Measurements from ENCODE around the gene IQCH.
"Not testable (repeated sequence)": the region's sequence is repeated elsewhere in the genome, so short reads cannot be mapped to it uniquely, and the experiment has no call there.

The IQCH gene

DNA sequence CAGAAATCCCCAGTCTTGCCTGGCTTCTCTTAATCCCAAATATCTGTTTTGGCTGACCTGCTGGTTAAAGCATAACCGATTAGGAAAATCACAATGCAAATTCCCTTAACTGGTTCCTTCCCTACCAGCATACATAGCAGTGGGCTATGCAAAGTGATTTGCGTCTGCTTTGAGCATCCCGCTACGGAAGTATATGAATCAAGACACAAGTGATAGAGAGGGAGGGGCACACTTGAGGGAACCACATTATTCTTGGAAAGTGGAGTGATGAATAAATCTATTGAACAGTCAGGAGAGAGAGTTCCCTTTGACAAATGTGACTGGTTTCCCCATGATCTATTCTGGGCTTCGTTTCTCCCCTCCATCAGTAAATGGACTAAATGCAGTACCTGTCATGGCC, 146.8 kb downstream of the IQCH start:
- FAIRE-seq: no peak

DNA sequence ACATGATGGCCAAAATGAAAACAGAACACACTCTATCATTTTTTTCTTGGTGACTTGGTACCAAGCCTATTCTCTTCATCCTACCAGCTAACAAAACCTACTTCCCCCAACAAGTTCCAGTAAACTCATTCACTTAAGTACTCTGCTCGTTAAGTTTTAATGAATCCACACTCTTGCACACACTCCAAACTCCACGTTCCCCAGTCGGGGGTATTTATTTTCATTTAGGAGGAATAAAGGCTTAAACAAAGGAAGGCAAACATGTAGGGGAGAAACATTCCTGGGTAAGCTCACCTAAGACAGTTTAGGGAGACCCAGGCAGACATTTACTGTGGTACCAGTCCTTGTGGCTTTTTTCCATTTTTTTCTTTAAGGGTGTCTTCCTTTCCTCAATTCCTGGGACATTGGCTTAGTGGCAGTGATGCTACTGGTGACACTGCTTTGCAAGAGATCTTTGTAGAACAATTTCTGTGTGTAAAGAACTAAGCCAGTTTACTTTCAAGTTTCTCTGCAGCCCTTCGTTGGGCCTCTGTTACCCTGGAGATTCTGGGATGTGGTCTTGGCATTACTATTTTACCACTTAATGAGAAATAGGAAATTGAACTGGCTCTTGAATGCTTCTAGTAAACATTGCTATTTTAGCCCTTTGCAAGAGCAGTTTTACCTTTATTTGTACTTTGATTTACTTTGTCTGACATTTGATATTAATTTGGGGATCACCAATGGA, 149.0 kb downstream of the IQCH start:
- FAIRE-seq: no peak

DNA sequence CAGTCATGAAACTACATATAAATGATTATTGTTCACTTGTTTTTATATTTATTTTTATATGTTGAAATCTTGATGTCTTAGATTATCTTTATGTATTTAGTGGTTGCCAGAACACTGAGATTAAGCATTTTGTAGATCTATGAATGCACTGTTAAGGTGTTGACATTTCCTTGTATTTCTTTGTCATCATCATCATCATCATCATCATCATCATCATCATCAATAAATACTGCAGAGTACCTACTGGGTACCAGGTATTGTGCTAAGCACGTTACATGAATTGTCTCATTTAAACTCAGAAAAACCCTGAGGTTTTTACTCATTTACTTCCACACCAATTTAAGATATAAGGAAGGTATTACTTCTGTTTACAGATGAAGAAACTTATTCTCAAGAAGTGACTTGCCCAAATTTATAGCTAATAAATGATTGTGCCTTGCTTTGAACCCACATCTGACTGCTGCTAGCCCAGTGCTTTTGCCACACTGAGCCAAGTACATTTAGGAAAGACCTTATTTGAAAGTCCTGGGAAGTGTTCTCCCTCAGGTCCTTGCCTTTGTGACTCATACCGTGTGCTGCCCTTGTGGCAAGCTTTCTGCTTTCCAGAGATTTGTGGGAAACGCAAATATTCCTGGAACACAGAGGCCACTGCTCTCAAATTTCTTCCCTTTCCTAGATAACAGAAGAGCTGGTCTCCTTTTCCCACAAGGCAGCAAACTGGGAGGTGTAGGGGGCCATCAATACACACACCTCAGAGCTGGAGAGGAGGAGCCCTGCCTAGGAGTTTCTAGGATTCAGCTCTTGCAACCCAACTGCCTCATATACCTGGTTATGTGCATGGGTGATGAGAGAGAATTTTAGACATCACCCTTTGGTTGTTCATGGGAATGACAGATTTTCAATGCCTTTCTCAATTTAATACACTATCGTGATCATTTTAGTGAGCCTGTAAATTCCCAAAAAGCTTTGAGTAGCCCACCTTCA, 150.9 kb downstream of the IQCH start:
- no peak for FAIRE-seq

DNA sequence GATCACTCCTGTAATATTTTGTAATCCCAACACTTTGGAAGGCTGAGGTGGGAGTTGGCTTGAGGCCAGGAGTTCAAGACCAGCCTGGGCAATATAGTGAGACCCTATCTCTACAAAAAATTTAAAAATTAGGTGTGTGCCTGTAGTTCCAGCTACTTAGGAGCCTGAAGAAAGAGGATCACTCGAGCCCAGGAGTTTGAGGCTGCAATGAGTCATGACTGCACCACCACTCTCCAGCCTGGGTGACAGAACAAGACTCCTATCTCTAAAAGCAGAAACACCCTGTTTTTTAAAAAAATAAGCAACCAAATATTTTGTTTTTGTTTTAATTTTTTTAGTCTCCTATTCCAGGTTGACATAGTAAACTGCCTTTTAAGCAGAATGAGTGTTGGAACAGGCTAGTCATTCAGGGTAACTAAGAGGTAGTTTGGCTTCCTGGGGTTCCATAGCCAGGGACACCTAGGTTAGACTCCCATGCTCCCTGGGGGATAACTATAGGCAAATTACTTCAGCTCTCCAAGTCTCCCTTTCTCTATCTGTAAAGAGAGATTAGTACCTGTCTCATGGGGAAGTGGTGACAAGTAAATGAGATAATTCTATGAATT, 151.8 kb downstream of the IQCH start:
- FAIRE-seq: no peak

- FAIRE-seq: no peak
These were observed 153.2 kb downstream of the IQCH start for GRCh38 chr15:67407786-67408185.

DNA sequence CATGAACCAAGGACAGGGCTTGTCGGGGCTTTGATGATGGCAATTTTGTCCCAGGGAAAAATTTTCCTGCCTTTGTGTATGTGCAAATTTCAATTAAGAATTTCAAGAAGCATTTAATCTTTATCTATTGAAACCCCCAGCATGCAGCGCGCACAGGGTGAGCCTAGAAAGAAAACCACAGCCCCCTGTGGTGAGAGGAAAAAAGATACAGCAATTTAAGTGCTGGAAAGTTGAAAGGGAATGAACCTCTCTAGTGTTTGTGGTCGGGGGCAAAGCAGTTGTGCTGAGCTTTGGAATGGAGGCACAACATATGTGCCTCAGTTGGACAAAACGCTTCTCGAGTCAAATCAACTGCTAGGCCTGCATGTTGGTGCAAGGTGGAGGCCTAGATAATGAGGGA, 154.6 kb downstream of the IQCH start:
- no peak for FAIRE-seq

DNA sequence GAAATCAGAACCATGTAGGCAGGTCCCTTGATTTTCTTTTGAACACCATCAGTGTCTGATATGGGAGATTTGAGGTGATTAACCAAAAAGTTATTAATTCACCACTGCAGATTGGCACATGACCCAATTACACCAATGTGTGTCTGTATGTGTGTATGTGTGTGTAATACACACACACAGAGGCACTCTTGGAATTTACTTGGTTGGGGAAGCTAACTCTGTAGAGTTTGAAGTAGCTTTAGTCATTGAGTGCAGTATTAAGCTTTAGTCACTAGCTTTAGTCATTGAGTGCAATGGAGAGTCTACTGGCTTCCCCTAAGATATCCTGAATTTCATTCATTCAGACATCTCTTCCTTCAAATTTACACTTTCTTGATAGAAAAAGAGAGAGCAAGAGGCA, 156.9 kb downstream of the IQCH start:
- FAIRE-seq: no peak

DNA sequence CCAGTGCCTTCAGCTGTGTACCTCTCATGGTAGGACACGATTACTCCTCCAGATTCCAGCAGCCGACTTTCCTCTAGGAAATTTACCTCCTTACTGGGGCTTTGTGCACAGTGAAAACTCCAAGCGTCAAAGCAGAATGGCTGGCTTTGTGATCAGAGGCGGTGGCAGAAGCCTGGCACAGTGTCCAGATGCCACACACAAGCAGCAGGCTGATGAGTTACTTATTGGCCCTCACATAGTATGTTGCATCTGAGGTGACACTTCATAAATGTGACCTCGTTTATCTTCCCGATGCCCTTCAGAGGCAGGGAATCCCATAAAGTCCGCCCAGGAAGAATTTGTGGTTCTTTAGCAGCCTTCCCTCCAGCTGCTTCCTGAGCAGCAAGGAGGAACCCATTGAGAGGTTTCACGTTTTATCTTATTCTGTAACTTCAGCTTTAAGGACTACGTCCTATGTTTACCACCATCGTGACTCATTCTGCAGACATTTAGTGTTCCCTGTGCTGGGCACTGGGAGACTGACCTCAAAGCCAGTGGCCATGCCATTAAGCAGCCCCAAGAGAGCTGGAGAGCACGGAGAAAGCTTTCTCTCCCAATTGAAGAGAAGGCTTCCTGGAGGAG, 159.3 kb downstream of the IQCH start:
- FAIRE-seq: no peak

GRCh38 chr15:67415181-67415580, 160.6 kb downstream of the IQCH start:
- no peak for FAIRE-seq

DNA sequence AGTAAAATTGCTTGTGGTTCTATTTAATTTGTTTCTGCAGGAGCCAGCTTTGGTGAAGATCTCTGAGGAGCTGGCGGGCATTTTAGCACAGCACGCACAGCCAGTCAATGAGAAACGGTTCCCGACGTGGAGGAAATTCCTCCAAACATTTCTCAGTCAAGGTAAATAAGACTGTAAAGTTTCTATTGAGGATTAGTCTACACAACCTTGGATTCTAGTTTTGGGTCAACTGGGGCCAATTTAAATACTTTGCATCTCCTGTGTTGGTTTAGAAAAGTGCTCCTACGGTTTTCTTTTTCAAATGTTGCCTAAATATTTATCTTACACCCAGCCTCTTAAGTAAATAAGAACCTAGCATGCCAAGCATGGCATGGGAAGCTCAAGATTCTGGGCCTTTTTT, 162.3 kb downstream of the IQCH start:
- FAIRE-seq: no peak

DNA sequence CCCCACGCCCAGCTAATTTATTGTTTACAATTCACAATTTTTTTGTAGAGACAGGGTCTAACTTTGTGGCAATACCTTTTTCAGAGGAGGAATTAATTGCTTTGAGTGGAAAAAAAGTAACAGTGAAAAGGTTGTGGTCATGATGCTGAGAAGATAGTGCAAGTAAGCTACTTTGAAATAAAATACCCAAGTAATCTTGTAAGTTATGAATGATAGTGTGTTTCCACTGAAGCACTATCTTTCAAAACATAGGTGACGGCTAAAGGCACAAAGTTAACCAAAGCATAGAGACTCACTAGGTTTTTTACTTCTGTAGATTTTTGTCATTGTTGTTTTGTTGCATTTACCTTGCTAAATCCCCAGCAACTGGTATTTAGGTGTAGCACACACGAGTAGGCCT, 165.1 kb downstream of the IQCH start:
- no peak for FAIRE-seq

GRCh38 chr15:67420137-67420536, 165.6 kb downstream of the IQCH start:
- FAIRE-seq: no peak

DNA sequence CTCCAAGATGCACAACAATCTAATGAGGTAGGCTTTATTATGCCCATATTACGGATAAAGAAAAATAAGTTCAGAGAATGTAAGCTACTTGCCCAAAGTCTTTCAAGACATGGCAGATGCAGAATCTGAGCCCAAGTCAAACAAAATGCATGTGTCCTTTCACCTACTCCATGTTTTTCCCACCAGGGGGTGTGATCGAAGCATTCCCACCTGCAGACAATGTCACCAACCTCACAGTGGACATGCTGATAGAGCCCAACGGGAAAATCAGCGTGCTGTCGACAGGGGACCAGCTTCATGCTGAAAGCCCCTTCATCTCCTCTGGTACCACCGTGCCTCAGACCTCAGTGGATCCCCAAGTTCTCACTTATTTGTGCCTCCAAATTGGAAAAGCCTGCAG, 166.5 kb downstream of the IQCH start:
- FAIRE-seq: no peak

- FAIRE-seq: no peak
These were observed 167.7 kb downstream of the IQCH start for GRCh38 chr15:67422296-67422695.

DNA sequence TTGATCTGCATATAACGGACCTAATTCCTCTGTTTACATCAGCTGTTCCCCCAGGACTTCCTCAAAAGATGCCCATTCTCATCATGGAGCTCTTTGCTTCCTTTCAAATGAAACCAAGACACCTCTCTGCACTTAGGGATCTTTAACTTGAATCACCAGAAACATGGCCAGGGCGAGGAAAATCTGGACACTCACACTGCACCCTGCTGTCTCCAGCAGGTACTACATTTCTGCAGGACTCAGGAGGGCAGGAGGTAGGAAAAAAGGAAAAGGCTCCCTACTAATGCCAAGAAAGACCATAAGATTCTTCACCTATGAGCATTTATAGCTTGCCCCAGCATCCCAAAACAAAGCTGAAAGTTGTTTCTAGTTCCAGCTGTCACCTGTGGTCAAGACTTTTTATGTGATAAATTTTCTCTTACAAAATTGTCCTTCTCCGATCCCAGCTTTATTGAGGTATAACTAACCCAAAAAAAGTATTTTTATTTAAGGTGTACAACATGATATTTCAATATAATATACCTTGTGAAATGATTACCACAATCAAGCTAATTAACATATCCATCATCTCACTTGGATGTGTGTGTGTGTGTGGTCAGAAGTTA, 179.0 kb downstream of the IQCH start:
- FAIRE-seq: no peak

DNA sequence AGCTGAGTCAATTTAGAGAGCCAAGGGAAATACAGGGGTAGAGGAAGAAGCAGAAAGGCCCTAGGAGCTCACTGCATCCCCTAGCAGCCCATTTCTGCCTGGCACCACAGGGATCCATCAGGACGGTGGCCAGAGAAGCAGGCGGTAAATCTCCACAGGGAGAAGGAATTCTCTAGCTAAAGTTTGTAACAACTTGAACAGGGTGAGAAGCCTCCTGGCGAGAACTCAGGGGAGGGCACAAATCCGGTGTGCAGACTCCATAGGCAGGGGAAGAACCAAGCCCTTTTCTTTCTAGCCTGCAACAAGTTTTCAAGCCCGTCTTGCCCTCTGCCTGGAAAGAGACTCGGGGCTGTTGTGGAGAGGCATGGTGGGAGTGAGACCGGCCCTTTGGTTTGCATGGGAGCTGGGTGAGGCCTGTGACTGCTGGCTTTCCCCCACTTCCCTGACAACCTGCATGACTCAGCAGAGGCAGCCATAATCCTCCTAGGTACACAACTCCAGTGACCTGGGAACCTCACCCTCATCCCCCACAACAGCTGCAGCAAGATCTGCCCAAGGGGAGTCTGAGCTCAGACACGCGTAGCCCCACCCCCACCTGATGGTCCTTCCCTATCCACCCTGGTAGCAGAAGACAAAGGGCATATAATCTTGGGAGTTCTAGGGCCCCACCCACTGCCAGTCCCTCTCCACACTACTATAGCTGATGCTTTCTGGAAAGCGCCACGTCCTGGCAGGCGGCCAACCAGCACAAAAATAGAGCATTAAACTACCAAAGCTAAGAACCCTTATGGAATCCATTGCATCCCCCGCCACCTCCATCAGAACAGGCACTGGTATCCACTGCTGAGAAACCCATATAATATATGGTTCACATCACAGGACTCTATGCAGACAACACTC, 182.0 kb downstream of the IQCH start:
- not testable (repeated sequence) for FAIRE-seq

DNA sequence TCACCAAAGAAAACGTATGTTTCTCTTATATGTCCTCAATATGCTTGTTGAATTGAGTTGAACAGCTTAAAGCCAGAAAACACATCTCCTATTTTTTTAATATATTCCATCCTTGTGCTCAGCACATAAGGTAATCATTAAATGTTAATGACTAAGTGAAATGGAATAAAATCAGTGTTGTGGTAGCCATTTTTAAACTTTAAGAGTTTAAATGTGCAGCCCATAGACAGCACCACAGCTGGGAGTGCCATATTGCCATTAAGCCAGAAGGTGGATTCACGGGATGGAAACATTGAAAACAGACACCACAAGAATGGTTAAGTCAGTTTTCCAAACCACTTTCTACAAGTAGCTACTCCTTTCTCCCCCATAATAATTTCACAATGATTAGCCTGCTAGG, 189.5 kb downstream of the IQCH start:
- FAIRE-seq: no peak

DNA sequence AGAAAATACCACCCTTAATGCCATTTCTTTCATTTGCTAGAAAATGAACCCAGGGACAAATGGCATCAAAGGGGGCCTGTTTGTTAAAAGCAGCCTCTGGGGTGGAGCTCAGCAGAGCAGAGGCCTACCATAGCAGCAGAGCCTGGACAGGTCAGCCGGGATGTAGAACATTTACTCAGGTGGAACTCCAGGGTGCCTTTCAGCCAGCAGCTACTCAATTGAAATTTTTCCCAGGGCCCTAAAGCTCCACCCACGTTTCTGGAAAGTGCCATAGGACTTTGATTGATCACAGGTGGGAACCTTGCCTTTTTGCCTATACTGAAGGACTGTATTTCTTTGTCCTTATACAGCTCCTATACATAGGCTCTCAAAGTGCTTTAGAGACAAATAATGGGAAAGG, 191.9 kb downstream of the IQCH start:
- no peak for FAIRE-seq

GRCh38 chr15:67448372-67448771, 193.8 kb downstream of the IQCH start:
- FAIRE-seq: not testable (repeated sequence)

- not testable (repeated sequence) for FAIRE-seq
These were observed 199.1 kb downstream of the IQCH start for GRCh38 chr15:67453703-67454102.

DNA sequence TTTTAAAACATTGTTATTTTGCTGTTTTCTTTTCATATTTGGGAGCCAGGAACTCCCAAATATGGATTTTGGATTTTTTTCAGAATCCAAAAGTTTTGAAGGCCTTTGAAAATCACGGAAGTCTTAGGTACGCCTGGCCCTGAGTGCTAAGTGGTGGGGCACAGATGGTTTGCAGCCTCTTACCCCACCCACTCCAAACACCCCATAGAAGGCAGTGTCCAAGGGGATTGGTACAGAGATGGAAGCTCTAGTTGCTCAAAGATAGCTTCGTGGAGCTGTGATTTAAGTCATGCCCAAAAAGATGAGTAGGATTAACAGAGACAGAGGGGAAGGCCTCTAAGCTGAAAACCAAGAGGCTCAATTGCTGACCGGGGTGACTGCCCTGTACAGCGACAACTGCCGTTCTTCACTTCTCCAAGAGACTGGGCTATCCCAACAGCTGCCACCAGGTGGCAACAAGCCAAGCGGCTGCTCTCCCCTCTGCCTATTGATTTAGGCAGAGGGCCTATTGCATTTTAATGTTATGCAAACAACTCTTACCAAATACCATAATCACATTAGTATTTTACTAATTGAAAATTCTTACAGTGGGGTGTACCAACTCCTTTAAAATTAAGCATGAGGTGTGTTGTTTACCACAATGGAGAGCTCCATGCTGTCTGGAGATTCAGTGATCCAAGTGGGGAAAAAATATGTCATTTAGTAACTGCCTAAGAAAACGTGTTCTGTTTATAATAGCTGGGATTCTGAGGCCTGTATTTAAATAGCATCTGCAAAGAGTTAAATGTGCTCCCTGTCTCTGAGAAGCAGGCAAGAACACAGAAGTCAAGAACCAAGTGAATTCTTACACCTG, 202.3 kb downstream of the IQCH start:
- FAIRE-seq: no peak
